ENCODE measurements around the gene NLRP7. TPM values are rescaled to one million over a fixed set of nuclear protein-coding genes. Genes with fewer than 3 reads are reported as not detected.
"Not testable (repeated sequence)": the region's sequence is repeated elsewhere in the genome, so short reads cannot be mapped to it uniquely, and the experiment has no call there.

Gene NLRP7
- total RNA-seq, 1 donor from 2014 or later = not detected

- DNase-seq (ENCODE audit: low read depth) = no peak
- Histone ChIP-seq H3K27me3 (ENCODE audit: control insufficient read depth, insufficient read depth, low read length) (no peaks in the 10 kb centered on the region), H3K36me3 (ENCODE audit: control insufficient read depth, insufficient read depth, low read length) (no peaks in the 10 kb centered on the region), H3K4me3 (ENCODE audit: low read depth, low read length) (no peak overlapping the region)
- TF ChIP-seq, protein P1, sequence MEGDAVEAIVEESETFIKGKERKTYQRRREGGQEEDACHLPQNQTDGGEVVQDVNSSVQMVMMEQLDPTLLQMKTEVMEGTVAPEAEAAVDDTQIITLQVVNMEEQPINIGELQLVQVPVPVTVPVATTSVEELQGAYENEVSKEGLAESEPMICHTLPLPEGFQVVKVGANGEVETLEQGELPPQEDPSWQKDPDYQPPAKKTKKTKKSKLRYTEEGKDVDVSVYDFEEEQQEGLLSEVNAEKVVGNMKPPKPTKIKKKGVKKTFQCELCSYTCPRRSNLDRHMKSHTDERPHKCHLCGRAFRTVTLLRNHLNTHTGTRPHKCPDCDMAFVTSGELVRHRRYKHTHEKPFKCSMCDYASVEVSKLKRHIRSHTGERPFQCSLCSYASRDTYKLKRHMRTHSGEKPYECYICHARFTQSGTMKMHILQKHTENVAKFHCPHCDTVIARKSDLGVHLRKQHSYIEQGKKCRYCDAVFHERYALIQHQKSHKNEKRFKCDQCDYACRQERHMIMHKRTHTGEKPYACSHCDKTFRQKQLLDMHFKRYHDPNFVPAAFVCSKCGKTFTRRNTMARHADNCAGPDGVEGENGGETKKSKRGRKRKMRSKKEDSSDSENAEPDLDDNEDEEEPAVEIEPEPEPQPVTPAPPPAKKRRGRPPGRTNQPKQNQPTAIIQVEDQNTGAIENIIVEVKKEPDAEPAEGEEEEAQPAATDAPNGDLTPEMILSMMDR (IDR thresholded peaks at IDR 0.05; ENCODE audit: insufficient read depth, low read length, poor library complexity, severe bottlenecking) = no peak
These were observed 8.4 kb downstream of the NLRP7 start for GRCh38 chr19:54938906-54939305.

- H3K36me3 ChIP-seq (ENCODE audit: control insufficient read depth, insufficient read depth, low read length) = no peaks in the 10 kb centered on the region
These were observed 9.4 kb downstream of the NLRP7 start for GRCh38 chr19:54937926-54938325.

DNA sequence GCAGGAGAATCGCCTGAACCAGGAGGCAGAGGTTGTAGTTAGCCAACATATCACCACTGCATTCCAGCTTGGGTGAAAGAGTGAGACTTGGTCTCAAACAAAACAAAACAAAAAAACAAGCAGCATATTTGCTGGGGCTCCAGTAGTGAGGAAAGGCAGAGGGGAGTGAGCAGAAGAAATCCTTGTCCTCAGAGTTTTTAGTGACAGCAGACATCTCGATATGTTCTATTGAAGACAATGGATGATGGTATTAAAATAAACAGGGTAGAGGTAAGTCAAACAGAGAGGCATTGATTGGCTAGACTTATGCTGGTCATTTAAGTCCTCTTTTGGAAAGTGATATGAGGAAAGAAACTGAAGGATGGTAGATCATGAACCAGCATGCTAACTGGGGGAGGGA lies 19.0 kb downstream of the NLRP7 start:
- Histone ChIP-seq H3K4me3 (ENCODE audit: low read depth, low read length) (no peak overlapping the region), H3K27me3 (ENCODE audit: control insufficient read depth, insufficient read depth, low read length) (no peaks in the 10 kb centered on the region), H3K36me3 (ENCODE audit: control insufficient read depth, insufficient read depth, low read length) (no peaks in the 10 kb centered on the region)
- no peak for DNase-seq (ENCODE audit: low read depth)
- TF ChIP-seq, protein P1 (IDR thresholded peaks at IDR 0.05; ENCODE audit: insufficient read depth, low read length, poor library complexity, severe bottlenecking) = no peak

More at GRCh38 chr19:54937926-54938325, 9.4 kb downstream of the NLRP7 start:
- no peaks in the 10 kb centered on the region for H3K27me3 ChIP-seq (ENCODE audit: control insufficient read depth, insufficient read depth, low read length)
- TF ChIP-seq, protein P1 (IDR thresholded peaks at IDR 0.05; ENCODE audit: insufficient read depth, low read length, poor library complexity, severe bottlenecking) = no peak
- H3K4me3 ChIP-seq (ENCODE audit: low read depth, low read length) = no peak overlapping the region
- DNase-seq (ENCODE audit: low read depth) = no peak

GRCh38 chr19:54923276-54923675 lies 24.1 kb downstream of the NLRP7 start:
- no peak overlapping the region for H3K4me3 ChIP-seq (ENCODE audit: low read depth, low read length)
- DNase-seq (ENCODE audit: low read depth) = no peak
- no peaks in the 10 kb centered on the region for H3K27me3 ChIP-seq (ENCODE audit: control insufficient read depth, insufficient read depth, low read length)
- H3K36me3 ChIP-seq (ENCODE audit: control insufficient read depth, insufficient read depth, low read length) = no peaks in the 10 kb centered on the region
- TF ChIP-seq, protein P1 (IDR thresholded peaks at IDR 0.05; ENCODE audit: insufficient read depth, low read length, poor library complexity, severe bottlenecking) = no peak

GRCh38 chr19:54921082-54921481 lies 26.2 kb downstream of the NLRP7 start:
- H3K36me3 ChIP-seq (ENCODE audit: control insufficient read depth, insufficient read depth, low read length) = no peaks in the 10 kb centered on the region
- DNase-seq (ENCODE audit: low read depth) = no peak
- H3K27me3 ChIP-seq (ENCODE audit: control insufficient read depth, insufficient read depth, low read length) = no peaks in the 10 kb centered on the region
- H3K4me3 ChIP-seq (ENCODE audit: low read depth, low read length) = no peak overlapping the region
- TF ChIP-seq, protein P1 (IDR thresholded peaks at IDR 0.05; ENCODE audit: insufficient read depth, low read length, poor library complexity, severe bottlenecking) = no peak

GRCh38 chr19:54919646-54920563 lies 27.4 kb downstream of the NLRP7 start:
- not testable (repeated sequence) for H3K36me3 ChIP-seq (ENCODE audit: control insufficient read depth, insufficient read depth, low read length); H3K27me3 ChIP-seq (ENCODE audit: control insufficient read depth, insufficient read depth, low read length); DNase-seq (ENCODE audit: low read depth); H3K4me3 ChIP-seq (ENCODE audit: low read depth, low read length)

Measured in kidney epithelial cell (primary cell).